ENCODE measurements around the gene UQCC3. TPM values are rescaled to one million over a fixed set of nuclear protein-coding genes. Genes with fewer than 3 reads are reported as not detected.

UQCC3 gene
- total and polyA plus RNA-seq, 10 of the 15 experiments (the other 5 are each of a cell fraction or from before 2014, with no cell fraction given), result 1.3 to 20.5 (median 8.2) TPM

DNA sequence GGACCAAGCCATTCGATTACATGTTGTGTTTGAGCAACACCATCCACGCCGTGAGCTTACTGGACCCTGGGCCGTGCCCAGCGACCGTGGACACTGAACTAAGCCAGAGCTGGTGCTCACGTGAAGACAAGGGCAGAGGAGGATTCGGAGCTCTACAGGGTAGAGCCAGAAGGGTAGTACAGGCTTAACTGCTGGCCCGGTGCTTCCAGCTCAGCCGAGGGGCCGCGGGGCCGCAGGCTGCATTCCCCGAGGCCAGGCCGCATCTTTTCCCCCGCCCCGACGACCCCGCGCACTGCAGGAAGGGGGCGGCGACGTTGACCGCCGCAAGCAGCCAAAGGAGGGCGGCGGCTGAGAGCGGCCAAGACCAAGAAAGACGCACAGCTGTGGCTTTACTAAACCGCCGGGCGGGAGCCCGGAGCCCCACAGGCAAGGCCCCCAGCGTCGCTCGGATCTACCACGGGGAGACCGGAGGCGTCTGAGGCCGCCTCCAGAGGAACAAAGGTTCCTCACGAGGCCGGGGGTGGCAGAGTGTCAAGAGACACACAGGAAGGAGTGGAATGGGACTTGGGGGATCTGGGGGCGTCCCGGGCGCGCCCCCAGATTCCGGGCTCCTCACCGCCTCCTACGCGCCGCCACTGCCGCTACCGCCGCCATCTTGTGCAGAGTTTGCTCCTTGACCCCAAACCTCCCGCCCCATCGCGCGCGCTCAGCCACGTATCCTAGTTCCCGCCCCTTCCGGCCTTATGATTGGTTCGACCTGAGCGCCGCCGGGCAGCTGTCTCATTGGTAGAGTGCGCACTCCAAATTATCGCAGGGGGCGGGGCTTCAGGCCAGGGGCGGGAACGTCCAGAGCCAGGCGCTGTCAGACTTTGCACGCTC lies 25.3 kb upstream of the UQCC3 start, which contains the start of gene GANAB (continued):
- 0 out of 2 replicates have a peak, but pooled peaks have one; percentile 39 for TF ChIP-seq HDGF (IDR thresholded peaks at IDR 0.05)
- peak; percentile 72 for TF ChIP-seq KLF5 (IDR thresholded peaks at IDR 0.05; ENCODE audit: partially characterized antibody)
- peak; percentile 82 for TF ChIP-seq LARP7 (IDR thresholded peaks at IDR 0.05)
- no peak for TF ChIP-seq RELA (IDR thresholded peaks at IDR 0.05; ENCODE audit: borderline replicate concordance, partially characterized antibody)
- TF ChIP-seq, protein P1, sequence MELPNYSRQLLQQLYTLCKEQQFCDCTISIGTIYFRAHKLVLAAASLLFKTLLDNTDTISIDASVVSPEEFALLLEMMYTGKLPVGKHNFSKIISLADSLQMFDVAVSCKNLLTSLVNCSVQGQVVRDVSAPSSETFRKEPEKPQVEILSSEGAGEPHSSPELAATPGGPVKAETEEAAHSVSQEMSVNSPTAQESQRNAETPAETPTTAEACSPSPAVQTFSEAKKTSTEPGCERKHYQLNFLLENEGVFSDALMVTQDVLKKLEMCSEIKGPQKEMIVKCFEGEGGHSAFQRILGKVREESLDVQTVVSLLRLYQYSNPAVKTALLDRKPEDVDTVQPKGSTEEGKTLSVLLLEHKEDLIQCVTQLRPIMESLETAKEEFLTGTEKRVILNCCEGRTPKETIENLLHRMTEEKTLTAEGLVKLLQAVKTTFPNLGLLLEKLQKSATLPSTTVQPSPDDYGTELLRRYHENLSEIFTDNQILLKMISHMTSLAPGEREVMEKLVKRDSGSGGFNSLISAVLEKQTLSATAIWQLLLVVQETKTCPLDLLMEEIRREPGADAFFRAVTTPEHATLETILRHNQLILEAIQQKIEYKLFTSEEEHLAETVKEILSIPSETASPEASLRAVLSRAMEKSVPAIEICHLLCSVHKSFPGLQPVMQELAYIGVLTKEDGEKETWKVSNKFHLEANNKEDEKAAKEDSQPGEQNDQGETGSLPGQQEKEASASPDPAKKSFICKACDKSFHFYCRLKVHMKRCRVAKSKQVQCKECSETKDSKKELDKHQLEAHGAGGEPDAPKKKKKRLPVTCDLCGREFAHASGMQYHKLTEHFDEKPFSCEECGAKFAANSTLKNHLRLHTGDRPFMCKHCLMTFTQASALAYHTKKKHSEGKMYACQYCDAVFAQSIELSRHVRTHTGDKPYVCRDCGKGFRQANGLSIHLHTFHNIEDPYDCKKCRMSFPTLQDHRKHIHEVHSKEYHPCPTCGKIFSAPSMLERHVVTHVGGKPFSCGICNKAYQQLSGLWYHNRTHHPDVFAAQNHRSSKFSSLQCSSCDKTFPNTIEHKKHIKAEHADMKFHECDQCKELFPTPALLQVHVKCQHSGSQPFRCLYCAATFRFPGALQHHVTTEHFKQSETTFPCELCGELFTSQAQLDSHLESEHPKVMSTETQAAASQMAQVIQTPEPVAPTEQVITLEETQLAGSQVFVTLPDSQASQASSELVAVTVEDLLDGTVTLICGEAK (IDR thresholded peaks at IDR 0.05; ENCODE audit: borderline replicate concordance), result peak; percentile 68; the same call in 1 of the 2 replicates
- TF ChIP-seq POLR2AphosphoS2 (IDR thresholded peaks at IDR 0.05; ENCODE audit: low read depth, low read length), result peak; percentile 97
- TF ChIP-seq, protein P2, sequence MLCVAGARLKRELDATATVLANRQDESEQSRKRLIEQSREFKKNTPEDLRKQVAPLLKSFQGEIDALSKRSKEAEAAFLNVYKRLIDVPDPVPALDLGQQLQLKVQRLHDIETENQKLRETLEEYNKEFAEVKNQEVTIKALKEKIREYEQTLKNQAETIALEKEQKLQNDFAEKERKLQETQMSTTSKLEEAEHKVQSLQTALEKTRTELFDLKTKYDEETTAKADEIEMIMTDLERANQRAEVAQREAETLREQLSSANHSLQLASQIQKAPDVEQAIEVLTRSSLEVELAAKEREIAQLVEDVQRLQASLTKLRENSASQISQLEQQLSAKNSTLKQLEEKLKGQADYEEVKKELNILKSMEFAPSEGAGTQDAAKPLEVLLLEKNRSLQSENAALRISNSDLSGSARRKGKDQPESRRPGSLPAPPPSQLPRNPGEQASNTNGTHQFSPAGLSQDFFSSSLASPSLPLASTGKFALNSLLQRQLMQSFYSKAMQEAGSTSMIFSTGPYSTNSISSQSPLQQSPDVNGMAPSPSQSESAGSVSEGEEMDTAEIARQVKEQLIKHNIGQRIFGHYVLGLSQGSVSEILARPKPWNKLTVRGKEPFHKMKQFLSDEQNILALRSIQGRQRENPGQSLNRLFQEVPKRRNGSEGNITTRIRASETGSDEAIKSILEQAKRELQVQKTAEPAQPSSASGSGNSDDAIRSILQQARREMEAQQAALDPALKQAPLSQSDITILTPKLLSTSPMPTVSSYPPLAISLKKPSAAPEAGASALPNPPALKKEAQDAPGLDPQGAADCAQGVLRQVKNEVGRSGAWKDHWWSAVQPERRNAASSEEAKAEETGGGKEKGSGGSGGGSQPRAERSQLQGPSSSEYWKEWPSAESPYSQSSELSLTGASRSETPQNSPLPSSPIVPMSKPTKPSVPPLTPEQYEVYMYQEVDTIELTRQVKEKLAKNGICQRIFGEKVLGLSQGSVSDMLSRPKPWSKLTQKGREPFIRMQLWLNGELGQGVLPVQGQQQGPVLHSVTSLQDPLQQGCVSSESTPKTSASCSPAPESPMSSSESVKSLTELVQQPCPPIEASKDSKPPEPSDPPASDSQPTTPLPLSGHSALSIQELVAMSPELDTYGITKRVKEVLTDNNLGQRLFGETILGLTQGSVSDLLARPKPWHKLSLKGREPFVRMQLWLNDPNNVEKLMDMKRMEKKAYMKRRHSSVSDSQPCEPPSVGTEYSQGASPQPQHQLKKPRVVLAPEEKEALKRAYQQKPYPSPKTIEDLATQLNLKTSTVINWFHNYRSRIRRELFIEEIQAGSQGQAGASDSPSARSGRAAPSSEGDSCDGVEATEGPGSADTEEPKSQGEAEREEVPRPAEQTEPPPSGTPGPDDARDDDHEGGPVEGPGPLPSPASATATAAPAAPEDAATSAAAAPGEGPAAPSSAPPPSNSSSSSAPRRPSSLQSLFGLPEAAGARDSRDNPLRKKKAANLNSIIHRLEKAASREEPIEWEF (IDR thresholded peaks at IDR 0.05; ENCODE audit: insufficient replicate concordance, low read depth, low read length), result no peak
- TF ChIP-seq TCF3 (IDR thresholded peaks at IDR 0.05; ENCODE audit: borderline replicate concordance, insufficient read depth, low read depth, low read length), result no peak
- TF ChIP-seq RFX5 (IDR thresholded peaks at IDR 0.05; ENCODE audit: low read depth, low read length), result peak; percentile 48; the same call in 1 of the 2 replicates
- TF ChIP-seq, protein P3, sequence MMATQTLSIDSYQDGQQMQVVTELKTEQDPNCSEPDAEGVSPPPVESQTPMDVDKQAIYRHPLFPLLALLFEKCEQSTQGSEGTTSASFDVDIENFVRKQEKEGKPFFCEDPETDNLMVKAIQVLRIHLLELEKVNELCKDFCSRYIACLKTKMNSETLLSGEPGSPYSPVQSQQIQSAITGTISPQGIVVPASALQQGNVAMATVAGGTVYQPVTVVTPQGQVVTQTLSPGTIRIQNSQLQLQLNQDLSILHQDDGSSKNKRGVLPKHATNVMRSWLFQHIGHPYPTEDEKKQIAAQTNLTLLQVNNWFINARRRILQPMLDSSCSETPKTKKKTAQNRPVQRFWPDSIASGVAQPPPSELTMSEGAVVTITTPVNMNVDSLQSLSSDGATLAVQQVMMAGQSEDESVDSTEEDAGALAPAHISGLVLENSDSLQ (IDR thresholded peaks at IDR 0.05), result peak; percentile 77
